Measurements from ENCODE around the gene SPAG5.

SPAG5 gene

DNA sequence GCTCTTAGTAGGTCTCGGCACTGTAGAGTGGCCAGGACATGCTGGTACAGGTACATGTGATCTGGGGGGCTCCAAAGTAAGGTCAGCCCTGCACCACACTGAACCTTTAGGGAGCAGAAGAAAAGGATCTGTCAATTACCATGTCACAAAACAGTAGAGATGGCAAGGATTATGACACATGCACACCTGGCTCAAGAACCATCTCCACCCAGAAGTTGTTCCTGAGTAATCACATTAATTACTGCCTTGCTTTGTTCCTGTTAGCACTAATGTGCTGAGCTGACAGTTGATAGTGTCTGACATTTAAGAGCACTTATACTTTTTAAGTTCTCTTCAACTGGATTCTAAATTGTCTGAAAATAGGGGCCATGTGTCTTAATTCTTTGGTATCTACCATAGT lies 36.7 kb upstream of the SPAG5 start:
- Histone ChIP-seq H4K20me1 (peaks cover 79 to 100% (median 100%) of the 10 kb centered on the region in 11 experiments), H3K27ac (no peak overlapping the region), H3K4me3 (no peak overlapping the region), H3K9me3 (replicated peaks in 1 of 11) (no peaks in the 10 kb centered on the region), H3K4me1 (peaks cover 0 to 13% (median 0%) of the 10 kb centered on the region in 10 experiments; a peak in 3 of 20 replicates), H3K27me3 (no peaks in the 10 kb centered on the region), H3K36me3 (peaks cover 100% of the 10 kb centered on the region in 11 experiments), H3K4me2 (no peak overlapping the region), H3K9ac (peak overlapping the region in 1 of 11 experiments; percentile 19; a peak in 1 of 22 replicates)
- no peak for TF ChIP-seq Cebpa-rat (IDR thresholded peaks at IDR 0.05)

DNA sequence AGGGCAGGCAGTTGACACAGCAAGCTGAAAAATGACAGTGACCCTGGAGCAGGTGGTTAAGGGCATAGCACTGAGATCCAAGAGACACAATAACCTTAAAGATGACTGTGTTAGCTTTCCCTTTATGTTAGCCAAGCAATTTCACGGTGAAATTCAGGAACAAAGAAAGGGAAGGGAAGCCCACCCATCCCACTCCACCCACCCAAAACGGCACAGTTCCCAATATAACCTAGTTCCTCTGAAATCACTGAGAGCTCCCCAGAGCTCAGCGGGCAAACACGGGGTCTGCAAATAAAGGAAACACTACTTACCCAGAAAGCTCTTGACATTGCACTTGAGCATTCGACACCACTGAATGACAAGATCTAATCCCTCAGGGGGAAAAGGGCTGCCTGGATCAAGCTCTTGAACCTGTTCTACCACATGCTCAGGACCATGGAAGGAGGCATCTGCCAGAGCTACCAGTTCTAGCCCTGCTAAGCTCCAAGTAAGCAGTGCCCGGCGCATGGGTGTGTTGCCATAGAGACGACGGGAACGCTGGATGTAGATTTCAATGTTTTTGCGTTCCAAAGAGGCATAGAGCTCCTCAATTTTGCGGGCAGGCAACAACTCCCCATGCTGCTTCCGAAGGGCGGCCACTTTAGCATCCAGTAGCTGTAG lies 35.5 kb upstream of the SPAG5 start:
- peaks cover 69 to 100% (median 99%) of the 10 kb centered on the region in 11 experiments for H4K20me1 ChIP-seq
- H3K36me3 ChIP-seq: peaks cover 100% of the 10 kb centered on the region in 11 experiments
- H3K9me3 ChIP-seq (replicated peaks in 1 of 11): no peaks in the 10 kb centered on the region
- H3K4me1 ChIP-seq: peaks cover 0 to 13% (median 0%) of the 10 kb centered on the region in 10 experiments; a peak in 3 of 20 replicates
- H3K27ac ChIP-seq: no peak overlapping the region
- H3K4me3 ChIP-seq: no peak overlapping the region
- no peak for TF ChIP-seq Cebpa-rat (IDR thresholded peaks at IDR 0.05)
- no peaks in the 10 kb centered on the region for H3K27me3 ChIP-seq
- H3K9ac ChIP-seq: no peak overlapping the region; a peak in 1 of 22 replicates
- H3K4me2 ChIP-seq: no peak overlapping the region

DNA sequence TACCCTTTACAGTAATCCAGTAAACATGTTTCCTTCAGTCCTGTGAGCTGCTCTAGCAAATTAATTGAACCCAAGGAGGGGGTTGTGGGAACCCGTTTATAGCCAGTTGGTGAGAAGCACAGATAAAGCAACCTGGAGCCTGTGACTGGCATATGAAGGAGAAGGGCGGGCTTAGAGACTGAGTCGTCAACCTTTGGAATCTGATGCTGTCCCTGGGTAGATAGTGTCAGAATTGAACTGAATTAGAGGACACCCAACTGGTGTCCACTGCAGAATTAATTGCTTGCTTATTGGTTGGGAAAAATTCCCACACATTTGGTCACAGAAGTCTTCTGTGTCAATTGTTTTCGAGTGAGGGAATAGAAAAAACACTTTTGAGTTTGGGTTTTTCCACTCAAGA lies 28.0 kb upstream of the SPAG5 start:
- H3K9me3 ChIP-seq (replicated peaks in 1 of 11): no peaks in the 10 kb centered on the region
- H3K9ac ChIP-seq: no peak overlapping the region
- no peaks in the 10 kb centered on the region for H3K27me3 ChIP-seq
- H3K36me3 ChIP-seq: peaks cover 98 to 100% (median 100%) of the 10 kb centered on the region in 11 experiments
- H3K4me3 ChIP-seq: no peak overlapping the region
- peaks cover 0 to 4% (median 0%) of the 10 kb centered on the region in 10 experiments; a peak in 1 of 20 replicates for H3K4me1 ChIP-seq
- H3K27ac ChIP-seq: no peak overlapping the region
- TF ChIP-seq Cebpa-rat (IDR thresholded peaks at IDR 0.05): no peak
- peaks cover 40 to 99% (median 76%) of the 10 kb centered on the region in 11 experiments; a peak in 17 of 22 replicates for H4K20me1 ChIP-seq
- no peak overlapping the region for H3K4me2 ChIP-seq

DNA sequence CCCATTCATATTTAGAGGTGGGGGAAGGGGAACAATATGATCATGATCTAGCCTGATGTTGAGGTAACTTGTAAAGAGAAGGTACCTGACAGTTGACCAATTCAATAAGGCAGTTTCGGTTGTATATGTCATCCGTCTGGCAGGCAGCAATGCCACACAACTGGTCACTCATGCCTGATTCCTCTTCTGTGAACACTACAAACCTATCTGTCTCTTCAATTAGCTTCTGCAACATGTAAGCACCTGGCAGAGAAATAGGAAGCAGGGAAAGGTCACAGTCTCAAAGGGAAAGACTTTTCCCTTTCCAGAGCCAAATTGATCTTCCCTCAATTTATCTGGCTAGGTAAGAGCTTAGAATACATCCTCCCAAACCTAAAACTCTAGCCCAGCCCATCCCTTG lies 25.3 kb upstream of the SPAG5 start:
- no peak for TF ChIP-seq Cebpa-rat (IDR thresholded peaks at IDR 0.05)
- Histone ChIP-seq H3K4me2 (no peak overlapping the region), H3K4me3 (no peak overlapping the region), H3K27ac (no peak overlapping the region), H3K4me1 (peaks cover 0 to 4% (median 0%) of the 10 kb centered on the region in 10 experiments; a peak in 1 of 20 replicates), H3K36me3 (peaks cover 98 to 100% (median 100%) of the 10 kb centered on the region in 11 experiments), H4K20me1 (peaks cover 36 to 98% (median 75%) of the 10 kb centered on the region in 11 experiments; a peak in 17 of 22 replicates), H3K9ac (no peak overlapping the region), H3K27me3 (no peaks in the 10 kb centered on the region), H3K9me3 (replicated peaks in 1 of 11) (no peaks in the 10 kb centered on the region)

GRCh38 chr17:28623696-28624095 lies 24.9 kb upstream of the SPAG5 start:
- no peaks in the 10 kb centered on the region for H3K27me3 ChIP-seq
- H3K9me3 ChIP-seq (replicated peaks in 1 of 11): no peaks in the 10 kb centered on the region
- H3K4me1 ChIP-seq: peaks cover 0 to 4% (median 0%) of the 10 kb centered on the region in 10 experiments; a peak in 1 of 20 replicates
- H3K4me2 ChIP-seq: no peak overlapping the region
- H3K4me3 ChIP-seq: no peak overlapping the region
- peaks cover 98 to 100% (median 100%) of the 10 kb centered on the region in 11 experiments for H3K36me3 ChIP-seq
- H4K20me1 ChIP-seq: peaks cover 35 to 96% (median 75%) of the 10 kb centered on the region in 11 experiments; a peak in 17 of 22 replicates
- no peak for TF ChIP-seq Cebpa-rat (IDR thresholded peaks at IDR 0.05)
- H3K9ac ChIP-seq: no peak overlapping the region
- H3K27ac ChIP-seq: no peak overlapping the region

DNA sequence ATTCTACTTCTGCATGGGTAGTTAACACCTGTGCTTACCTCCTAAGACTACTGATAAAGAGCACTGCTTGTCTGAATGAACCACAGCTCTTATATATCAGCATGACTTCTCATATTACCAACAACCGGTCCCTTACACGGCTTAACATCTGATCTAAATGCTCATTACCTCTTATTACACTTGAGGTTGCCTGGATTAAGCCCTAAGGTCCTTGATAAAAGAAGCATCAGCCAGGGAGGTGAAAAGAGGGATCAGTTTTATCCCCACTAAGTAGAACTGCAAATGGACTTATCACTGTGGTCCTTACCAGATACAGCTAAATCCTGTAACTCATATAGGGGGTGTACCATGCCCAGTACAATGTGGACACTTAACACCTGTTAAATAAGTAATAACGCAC lies 23.4 kb upstream of the SPAG5 start:
- no peak overlapping the region for H3K27ac ChIP-seq
- no peak for TF ChIP-seq Cebpa-rat (IDR thresholded peaks at IDR 0.05)
- H3K9me3 ChIP-seq (replicated peaks in 1 of 11): no peaks in the 10 kb centered on the region
- no peak overlapping the region for H3K4me2 ChIP-seq
- peaks cover 98 to 100% (median 100%) of the 10 kb centered on the region in 11 experiments for H3K36me3 ChIP-seq
- no peak overlapping the region for H3K4me3 ChIP-seq
- H4K20me1 ChIP-seq: peaks cover 33 to 84% (median 75%) of the 10 kb centered on the region in 11 experiments; a peak in 17 of 22 replicates
- peaks cover 0 to 4% (median 0%) of the 10 kb centered on the region in 10 experiments; a peak in 1 of 20 replicates for H3K4me1 ChIP-seq
- H3K9ac ChIP-seq: no peak overlapping the region
- no peaks in the 10 kb centered on the region for H3K27me3 ChIP-seq

DNA sequence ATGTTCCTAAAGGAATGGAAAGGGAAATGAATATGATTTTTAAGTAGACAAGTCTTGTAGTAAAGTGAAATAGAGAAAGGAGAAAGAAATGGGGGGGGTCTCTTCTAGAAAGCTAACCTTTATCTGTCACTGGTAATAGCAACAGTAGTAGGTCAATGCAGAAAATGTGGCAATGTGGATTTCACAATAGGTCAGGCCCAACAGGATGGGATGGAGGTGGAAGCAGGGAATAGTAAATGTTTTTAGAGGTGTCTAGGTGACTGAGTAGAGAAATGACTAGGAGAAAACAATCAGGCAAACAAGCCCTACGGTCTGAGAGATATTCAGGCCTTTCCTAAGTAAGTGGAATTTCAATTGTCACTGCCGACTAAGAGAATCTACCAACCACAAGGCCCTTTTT lies 21.2 kb upstream of the SPAG5 start:
- peaks cover 100% of the 10 kb centered on the region in 11 experiments for H3K36me3 ChIP-seq

GRCh38 chr17:28618464-28618863 lies 19.6 kb upstream of the SPAG5 start:
- Histone ChIP-seq H3K4me3 (no peak overlapping the region), H3K4me2 (no peak overlapping the region), H3K4me1 (peaks cover 0 to 28% (median 16%) of the 10 kb centered on the region in 10 experiments; a peak in 15 of 20 replicates), H3K9ac (no peak overlapping the region), H3K27ac (no peak overlapping the region), H3K9me3 (replicated peaks in 1 of 11) (no peaks in the 10 kb centered on the region), H4K20me1 (peaks cover 32 to 87% (median 72%) of the 10 kb centered on the region in 11 experiments; a peak in 18 of 22 replicates), H3K27me3 (no peaks in the 10 kb centered on the region), H3K36me3 (peaks cover 100% of the 10 kb centered on the region in 11 experiments)
- TF ChIP-seq Cebpa-rat (IDR thresholded peaks at IDR 0.05): no peak

More for the DNA sequence above, 21.2 kb upstream of the SPAG5 start:
- Histone ChIP-seq H3K4me3 (no peak overlapping the region), H3K27ac (no peak overlapping the region), H3K27me3 (no peaks in the 10 kb centered on the region), H3K4me1 (peaks cover 0 to 16% (median under 1%) of the 10 kb centered on the region in 10 experiments; a peak in 9 of 20 replicates), H3K9me3 (replicated peaks in 1 of 11) (no peaks in the 10 kb centered on the region), H3K4me2 (no peak overlapping the region), H4K20me1 (peaks cover 33 to 87% (median 72%) of the 10 kb centered on the region in 11 experiments; a peak in 17 of 22 replicates), H3K9ac (no peak overlapping the region)
- no peak for TF ChIP-seq Cebpa-rat (IDR thresholded peaks at IDR 0.05)

DNA sequence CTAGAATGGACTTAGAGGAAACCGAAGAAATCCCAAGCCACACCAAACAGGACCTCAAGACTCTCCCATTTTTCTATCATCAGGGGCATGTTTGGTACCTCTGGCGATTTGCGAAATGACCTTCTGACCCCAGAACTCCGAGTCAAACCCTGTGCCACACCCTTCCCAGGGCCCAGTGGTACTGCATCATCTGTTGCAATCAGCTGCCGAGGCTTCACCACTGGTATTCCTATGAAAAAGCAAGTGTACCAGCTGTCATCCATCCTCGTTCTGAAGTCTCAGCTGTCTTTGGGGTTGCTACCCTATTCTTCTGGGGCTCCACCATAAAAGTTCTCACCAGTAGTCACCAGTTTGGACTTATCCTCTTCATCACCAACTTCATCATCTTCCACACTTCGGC lies 17.5 kb upstream of the SPAG5 start:
- peaks cover 17 to 84% (median 58%) of the 10 kb centered on the region in 11 experiments; a peak in 18 of 22 replicates for H4K20me1 ChIP-seq
- no peaks in the 10 kb centered on the region for H3K27me3 ChIP-seq
- H3K4me1 ChIP-seq: peaks cover 0 to 40% (median 27%) of the 10 kb centered on the region in 10 experiments; a peak in 16 of 20 replicates
- H3K27ac ChIP-seq: no peak overlapping the region
- H3K36me3 ChIP-seq: peaks cover 98 to 100% (median 100%) of the 10 kb centered on the region in 11 experiments
- no peak overlapping the region for H3K4me3 ChIP-seq
- TF ChIP-seq Cebpa-rat (IDR thresholded peaks at IDR 0.05): no peak
- H3K9me3 ChIP-seq (replicated peaks in 1 of 11): no peaks in the 10 kb centered on the region
- H3K9ac ChIP-seq: no peak overlapping the region
- H3K4me2 ChIP-seq: no peak overlapping the region

Data from BLaER1 treated with 17β-estradiol and CSF1 and Interleukin-3, amounts not matched to agents 10 nM and 100 nM (cell line).